Cardiac muscle cell (in vitro differentiated cells and primary cell): ENCODE data around the gene SLC27A2. TPM values are rescaled to one million over a fixed set of nuclear protein-coding genes. Genes with fewer than 3 reads are reported as not detected.

Experiments
- DNase-seq, 2 donors: peaks; one replicate each; pipeline versions ENCODE4 v3.0.0 to v3.0.0-alpha.2; 2010 to 2017; ENCODE audit warnings: low read depth in 1 of 2, low spot score in 1 of 2
- H3K27ac ChIP-seq: fragments of 200-600 bp; sonication (generic); 2 replicates; pipeline ENCODE4 v1.5.1; 2016
- H3K27me3 ChIP-seq: fragments of 200-600 bp; sonication (generic); 2 replicates; pipeline ENCODE4 v1.6.0; 2016; ENCODE audit warnings: control low read depth
- H3K36me3 ChIP-seq: fragments of 200-600 bp; sonication (generic); 2 replicates; pipeline ENCODE4 v1.5.1; 2016; ENCODE audit warnings: control low read depth
- H3K4me1 ChIP-seq: fragments of 200-600 bp; sonication (generic); 2 replicates; pipeline ENCODE4 v1.8.1; 2017; ENCODE audit warnings: low read depth, mild to moderate bottlenecking, mixed run types
- H3K4me3 ChIP-seq: fragments of 200-600 bp; sonication (generic); 2 replicates; pipeline ENCODE4 v1.5.1; 2016; ENCODE audit warnings: mild to moderate bottlenecking
- H3K9me3 ChIP-seq: fragments of 200-600 bp; sonication (generic); 2 replicates; pipeline ENCODE4 v1.5.1; 2017; ENCODE audit warnings: low read depth, mild to moderate bottlenecking, control low read depth
- polyA plus RNA-seq: library from polyadenylated mRNA; unstranded; fragments of >200 nt; fragmentation: Nextera tagmentation; extraction: Ambion mirVana; gene quantifications from 2 replicates; pipeline ENCODE4 v1.2.1, GENCODE V29; 2016
- total RNA-seq: library from RNA; depleted of rRNA; stranded (reverse); fragments of >200 nt; gene quantifications from 2 replicates; pipeline ENCODE4 v1.2.3, GENCODE V29; 2016
- TF ChIP-seq, protein P1 (sequence below): IDR thresholded peaks from 2 replicates; pipeline ENCODE4 v1.5.1; 2012; ENCODE audit warnings: low read depth, mild to moderate bottlenecking, low read length

The SLC27A2 gene
- total and polyA plus RNA-seq, 2 experiments from 2014 or later: not detected

DNA sequence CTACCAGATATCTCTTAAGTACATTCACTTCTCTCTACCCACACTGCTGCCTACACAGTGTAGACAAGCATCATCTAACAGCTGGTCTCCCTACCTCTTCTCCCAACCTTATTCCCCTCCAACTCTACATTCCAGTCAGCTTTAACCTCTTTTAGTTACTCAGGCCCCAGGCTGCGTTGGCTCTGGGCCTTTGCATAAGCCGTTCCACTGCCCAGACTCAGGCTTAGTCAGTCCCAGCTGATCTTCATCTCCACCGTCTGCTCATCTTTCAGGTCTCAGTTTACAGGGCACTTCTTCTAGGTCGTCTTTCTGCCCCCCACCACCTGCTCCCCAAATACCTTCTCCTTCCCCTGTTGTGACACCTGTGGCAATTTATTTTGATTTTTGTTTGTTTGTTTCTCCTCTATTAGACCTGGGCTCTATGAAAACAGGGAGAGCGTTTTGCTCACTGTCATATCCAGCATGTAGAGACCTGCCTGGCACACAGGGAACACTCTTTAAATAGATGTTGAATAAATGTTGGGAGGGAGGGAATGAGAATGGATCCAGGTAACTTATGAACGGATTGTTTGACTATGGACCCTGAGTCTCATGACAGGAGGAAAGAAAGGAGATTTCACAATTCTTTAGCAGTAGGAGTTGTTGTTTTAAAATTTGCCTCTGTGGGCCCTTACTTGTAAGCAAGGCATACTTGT, 11.1 kb downstream of the SLC27A2 start:
- no peaks in the 10 kb centered on the region for H3K36me3 ChIP-seq
- TF ChIP-seq, protein P1, sequence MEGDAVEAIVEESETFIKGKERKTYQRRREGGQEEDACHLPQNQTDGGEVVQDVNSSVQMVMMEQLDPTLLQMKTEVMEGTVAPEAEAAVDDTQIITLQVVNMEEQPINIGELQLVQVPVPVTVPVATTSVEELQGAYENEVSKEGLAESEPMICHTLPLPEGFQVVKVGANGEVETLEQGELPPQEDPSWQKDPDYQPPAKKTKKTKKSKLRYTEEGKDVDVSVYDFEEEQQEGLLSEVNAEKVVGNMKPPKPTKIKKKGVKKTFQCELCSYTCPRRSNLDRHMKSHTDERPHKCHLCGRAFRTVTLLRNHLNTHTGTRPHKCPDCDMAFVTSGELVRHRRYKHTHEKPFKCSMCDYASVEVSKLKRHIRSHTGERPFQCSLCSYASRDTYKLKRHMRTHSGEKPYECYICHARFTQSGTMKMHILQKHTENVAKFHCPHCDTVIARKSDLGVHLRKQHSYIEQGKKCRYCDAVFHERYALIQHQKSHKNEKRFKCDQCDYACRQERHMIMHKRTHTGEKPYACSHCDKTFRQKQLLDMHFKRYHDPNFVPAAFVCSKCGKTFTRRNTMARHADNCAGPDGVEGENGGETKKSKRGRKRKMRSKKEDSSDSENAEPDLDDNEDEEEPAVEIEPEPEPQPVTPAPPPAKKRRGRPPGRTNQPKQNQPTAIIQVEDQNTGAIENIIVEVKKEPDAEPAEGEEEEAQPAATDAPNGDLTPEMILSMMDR: no peak
- H3K9me3 ChIP-seq: no peaks in the 10 kb centered on the region
- no peak overlapping the region for H3K4me3 ChIP-seq
- DNase-seq: no peak
- peaks cover 47% of the 10 kb centered on the region for H3K27me3 ChIP-seq
- no peaks in the 10 kb centered on the region for H3K4me1 ChIP-seq
- no peak overlapping the region for H3K27ac ChIP-seq

DNA sequence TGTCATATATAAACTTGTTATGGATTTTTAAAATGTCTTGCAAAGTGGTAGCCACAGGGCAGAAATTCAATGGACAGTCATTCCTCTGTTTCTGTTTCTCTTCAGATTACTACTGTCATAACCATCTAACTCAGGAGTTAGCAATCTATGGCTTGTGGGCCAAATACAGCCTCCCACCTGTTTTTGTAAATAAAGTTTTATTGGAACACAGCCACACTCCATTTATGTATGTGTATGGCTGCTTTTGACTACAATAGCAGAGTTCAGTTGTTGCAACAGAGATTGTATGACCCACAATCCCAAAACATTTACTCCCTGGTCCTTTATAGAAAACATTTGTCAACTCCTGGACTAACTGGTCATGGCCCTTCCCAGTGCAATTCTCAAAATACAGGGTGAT, 20.0 kb downstream of the SLC27A2 start:
- no peak for DNase-seq
- no peak overlapping the region for H3K4me3 ChIP-seq

DNA sequence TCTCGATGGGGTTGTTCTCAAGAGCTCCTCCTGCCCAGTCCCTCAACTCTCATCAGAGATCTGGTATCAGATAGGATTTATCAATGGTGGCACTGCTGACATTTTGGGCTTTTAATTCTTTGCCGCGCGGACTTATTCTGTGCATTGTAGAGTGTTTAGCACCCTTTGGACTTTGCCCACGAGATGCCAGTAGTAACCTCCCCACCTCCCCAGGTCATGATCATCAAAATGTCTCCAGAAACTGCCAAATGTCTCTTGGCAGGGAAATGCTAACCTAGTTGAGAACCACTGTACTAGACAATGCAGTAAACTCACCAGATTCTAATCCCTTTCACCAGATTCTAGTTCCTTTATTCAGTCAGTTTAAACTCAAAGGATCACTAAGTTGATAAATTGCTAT, 24.0 kb downstream of the SLC27A2 start:
- no peak for DNase-seq
- Histone ChIP-seq H3K36me3 (no peaks in the 10 kb centered on the region), H3K9me3 (no peaks in the 10 kb centered on the region), H3K4me1 (peaks cover 5% of the 10 kb centered on the region), H3K4me3 (no peak overlapping the region), H3K27me3 (no peaks in the 10 kb centered on the region), H3K27ac (no peak overlapping the region)
- TF ChIP-seq, protein P1: no peak

More for the DNA sequence above, 20.0 kb downstream of the SLC27A2 start:
- Histone ChIP-seq H3K9me3 (no peaks in the 10 kb centered on the region), H3K27me3 (no peaks in the 10 kb centered on the region), H3K27ac (no peak overlapping the region), H3K4me1 (no peaks in the 10 kb centered on the region), H3K36me3 (no peaks in the 10 kb centered on the region)
- TF ChIP-seq, protein P1: no peak

DNA sequence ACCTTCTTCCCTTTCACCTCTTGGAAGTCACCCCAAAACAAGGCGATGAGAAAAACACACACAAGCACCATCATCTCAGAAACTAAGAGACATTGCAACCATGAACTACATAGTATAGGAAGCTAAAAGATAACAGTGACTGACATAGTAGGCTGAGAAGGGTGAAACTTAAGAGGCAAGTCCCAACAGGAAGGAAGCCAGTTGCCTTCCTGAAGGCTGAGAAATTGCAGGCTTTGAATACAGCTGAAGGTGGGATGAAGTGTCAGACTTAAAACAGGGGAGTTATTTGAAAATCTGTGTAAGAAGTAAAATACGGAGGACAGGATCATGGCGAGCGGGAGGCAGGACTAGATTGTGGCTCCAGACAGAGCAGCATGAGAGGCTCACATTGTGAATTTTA, 27.8 kb downstream of the SLC27A2 start:
- no peaks in the 10 kb centered on the region for H3K9me3 ChIP-seq
- H3K27ac ChIP-seq: no peak overlapping the region
- TF ChIP-seq, protein P1: no peak
- no peaks in the 10 kb centered on the region for H3K27me3 ChIP-seq
- H3K4me1 ChIP-seq: peaks cover 5% of the 10 kb centered on the region
- no peaks in the 10 kb centered on the region for H3K36me3 ChIP-seq
- DNase-seq: peak in 1 of 2 donors; percentile 5
- H3K4me3 ChIP-seq: no peak overlapping the region

DNA sequence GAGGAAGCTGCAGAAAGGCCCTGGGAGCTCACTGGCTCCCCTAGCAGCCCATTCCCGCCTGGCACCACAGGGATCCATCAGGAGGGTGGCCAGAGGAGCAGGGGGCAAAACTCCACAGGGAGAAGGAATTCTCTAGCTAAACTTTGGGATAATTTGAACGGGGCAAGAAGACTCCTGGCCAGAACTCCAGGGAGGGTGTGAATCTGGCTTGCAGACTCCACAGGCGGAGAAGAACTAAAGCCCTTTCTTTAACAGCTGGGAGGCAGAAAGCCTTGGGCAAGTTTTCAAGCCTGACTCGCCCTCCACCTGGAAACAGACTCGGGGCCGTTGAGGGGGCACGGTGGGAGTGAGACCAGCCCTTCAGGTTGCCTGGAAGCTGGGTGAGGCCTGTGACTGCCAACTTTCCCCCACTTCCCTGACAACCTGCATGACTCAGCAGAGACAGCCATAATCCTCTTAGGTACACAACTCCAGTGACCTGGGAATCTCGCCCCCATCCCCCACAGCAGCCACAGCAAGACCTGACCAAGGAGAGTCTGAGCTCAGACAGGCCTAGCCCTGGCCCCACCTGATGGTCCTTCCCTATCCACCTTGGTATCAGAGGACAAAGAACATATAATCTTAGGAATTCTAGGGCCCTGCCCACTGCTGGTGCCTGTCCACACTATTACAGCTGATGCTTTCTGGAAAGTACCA, 28.6 kb downstream of the SLC27A2 start:
- Histone ChIP-seq H3K4me1 (peaks cover 5% of the 10 kb centered on the region), H3K36me3 (no peaks in the 10 kb centered on the region), H3K4me3 (no peak overlapping the region), H3K27ac (no peak overlapping the region), H3K9me3 (no peaks in the 10 kb centered on the region), H3K27me3 (no peaks in the 10 kb centered on the region)
- no peak for DNase-seq
- TF ChIP-seq, protein P1: no peak
